NAMALWA (cell line): ENCODE data around the gene BCL2.

Experiments
- DNase-seq: peaks from one replicate; pipeline ENCODE4 v3.0.0-alpha.2; 2015; ENCODE audit warnings: low spot score

Gene BCL2

GRCh38 chr18:63326011-63326410 lies 6.4 kb upstream of the BCL2 start:
- DNase-seq: no peak

DNA sequence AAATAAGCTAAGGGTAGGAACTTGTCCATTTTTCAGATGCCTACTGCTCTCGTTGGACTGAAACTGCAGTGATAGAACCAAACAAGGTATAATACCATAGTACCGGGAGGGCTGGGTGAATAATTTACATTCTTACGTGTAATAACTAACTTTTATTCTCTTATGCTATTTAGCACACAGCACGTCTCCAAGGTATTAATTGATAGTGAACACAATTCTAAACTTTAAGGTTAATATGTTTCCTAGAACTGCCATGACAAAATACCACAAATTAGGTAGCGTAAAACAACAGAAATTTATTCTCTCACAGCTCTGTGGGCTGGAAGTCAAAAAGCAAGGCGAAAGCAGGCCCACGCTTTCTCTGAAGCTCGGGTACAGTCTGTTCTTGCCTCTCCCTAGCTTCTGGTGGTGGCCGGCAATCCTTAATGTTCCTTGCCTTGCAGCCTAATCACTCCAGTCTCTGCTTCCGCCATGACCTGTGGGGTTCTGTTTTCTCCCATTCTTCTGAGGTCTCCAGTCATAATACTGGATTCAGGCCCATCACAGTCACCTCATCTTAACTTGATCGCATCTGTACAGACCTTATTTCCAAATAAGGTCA lies 5.6 kb upstream of the BCL2 start:
- no peak for DNase-seq

DNA sequence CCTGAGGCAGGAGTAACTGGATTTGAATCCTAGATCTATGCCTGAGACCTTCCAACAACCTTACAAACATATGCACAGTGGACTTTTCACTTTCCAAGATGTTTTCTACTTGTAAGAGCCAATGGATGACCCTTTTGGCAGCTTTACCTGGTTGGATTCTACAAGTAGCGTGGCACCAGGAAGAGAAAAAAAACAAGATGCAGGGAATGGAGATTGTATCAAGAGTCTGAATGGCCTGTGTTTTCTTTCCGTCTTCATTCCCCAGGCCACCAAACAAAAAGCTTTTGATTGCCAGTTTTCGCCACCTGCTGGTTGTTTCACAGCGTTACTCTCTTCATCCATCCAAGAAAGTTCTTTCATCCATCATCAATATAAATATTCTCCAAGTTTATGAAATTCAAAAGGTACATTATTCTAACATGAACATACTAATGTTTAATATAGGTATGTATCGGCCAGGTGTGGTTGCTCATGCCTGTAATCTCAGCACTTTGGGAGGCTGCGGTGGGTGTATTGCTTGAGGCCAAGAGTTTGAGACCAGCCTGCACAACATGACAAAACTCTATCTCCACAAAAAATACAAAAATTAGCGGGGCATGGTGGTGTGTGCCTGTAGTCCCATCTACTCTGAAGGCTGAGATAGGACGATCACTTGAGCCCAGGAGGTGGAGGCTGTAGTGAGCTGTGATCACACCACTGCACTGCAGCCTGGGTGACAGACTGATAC lies 3.5 kb upstream of the BCL2 start:
- DNase-seq: peak; percentile 82

GRCh38 chr18:63322206-63322605 lies 2.6 kb upstream of the BCL2 start:
- no peak for DNase-seq

- peak; percentile 30 for DNase-seq
Observed at GRCh38 chr18:63321291-63321690, 1.7 kb upstream of the BCL2 start.

GRCh38 chr18:63320975-63321265 lies 1.4 kb upstream of the BCL2 start:
- DNase-seq: no peak

DNA sequence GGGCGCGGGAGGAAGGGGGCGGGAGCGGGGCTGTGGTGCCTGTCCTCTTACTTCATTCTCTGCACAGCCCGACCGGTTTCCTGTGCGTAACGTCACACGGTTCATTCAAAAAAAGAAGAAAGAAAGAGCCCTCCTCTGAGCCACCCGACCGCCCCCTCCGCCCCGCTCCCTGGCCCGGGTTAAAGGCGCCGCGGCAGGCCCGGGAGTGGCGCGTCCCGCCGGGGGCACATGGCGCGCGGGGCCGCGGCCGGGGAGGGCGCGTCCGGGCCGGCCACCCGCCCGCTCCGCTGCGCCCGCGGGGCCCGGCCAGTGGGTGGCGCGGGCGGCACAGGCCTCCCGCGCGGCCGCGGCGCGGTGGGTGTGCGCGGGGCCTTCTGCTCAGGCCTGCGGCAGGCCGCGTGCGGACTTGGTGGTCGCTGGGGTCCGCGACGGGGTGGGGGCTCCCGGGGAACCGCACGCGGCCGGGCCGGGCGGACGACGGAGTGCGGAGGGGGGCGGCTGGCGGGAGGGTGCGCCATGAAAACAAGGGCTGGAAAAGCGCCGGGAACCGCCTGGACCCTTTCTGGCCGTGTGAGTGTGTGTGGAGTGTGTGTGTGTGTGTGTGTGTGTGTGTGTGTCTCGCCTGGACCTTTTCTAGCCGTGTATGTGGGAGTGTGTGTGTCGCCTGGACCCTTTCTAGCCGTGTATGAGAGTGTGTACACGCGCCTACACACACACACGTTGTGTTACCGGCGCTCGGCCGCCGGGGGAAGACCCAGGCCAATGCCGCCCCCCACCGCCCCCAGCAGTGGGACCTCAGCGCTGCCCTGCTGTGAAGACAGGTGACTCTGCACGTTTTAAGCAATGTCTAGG lies 780 bp upstream of the BCL2 start:
- peak; percentile 91 for DNase-seq

DNA sequence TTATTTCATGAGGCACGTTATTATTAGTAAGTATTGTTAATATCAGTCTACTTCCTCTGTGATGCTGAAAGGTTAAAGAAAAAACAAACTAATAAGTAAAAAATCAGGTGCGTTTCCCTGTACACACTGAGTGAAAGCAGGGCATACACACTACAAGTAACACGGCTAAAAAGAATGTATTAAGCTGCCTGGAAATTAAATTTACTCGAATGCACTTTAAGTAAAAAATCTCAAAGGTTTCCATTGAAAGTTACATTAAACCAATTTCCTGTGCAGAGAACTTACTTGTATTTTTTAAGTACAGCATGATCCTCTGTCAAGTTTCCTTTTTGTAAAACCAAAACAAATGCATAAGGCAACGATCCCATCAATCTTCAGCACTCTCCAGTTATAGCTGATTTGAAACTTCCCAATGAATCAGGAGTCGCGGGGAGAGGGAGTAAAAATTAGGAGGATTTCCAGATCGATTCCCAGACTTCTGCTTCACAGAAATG lies 633 bp downstream of the BCL2 start:
- peak; percentile 44 for DNase-seq

- no peak for DNase-seq
Observed at GRCh38 chr18:63317982-63318888, 1.3 kb downstream of the BCL2 start.

GRCh38 chr18:63317556-63317946 lies 2.0 kb downstream of the BCL2 start:
- no peak for DNase-seq

- peak; percentile 17 for DNase-seq
Observed at GRCh38 chr18:63316612-63317555, 2.7 kb downstream of the BCL2 start.

DNA sequence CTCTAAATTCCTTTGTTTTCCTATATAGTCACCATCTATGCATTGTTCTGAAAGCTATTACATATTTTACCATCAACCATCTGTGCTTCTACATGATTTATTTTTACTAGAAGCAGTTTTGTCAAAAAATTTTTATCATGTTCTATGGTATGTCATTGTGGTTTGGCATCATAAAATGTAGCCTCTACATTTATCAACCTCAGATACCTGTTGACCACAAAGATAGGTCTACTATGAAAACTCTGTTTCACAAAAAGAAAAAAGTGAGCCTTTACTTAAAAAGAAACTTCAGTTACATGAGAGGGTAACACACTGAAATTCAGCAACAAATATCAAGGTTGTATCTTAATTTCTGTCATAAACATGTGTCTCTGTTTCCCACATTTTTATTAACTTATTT lies 3.7 kb downstream of the BCL2 start:
- no peak for DNase-seq

DNA sequence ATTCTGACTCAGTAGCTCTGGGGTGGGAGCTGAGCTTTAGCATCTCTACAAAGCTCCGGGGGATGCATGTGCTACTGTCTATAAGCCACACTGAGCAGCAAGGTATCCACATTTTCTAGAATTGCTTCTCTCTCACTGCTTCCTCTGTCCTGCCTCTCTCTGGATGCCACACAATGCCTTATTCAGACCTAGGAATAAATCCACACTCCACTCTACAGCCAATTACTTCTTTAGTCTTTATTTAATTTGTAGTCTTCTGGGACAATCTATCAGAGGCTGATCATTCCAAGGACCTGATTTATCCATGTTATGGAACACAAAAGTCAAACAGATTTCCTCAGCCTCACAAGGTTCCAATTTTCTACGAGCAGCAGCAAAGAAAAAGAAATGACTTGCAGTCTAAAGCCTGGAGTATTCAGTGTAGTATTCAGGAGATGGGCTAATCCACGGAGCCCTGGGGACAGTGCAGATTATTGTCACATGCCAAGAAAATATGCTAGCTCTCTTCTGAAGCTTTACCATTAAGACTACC lies 4.4 kb downstream of the BCL2 start:
- DNase-seq: no peak

DNA sequence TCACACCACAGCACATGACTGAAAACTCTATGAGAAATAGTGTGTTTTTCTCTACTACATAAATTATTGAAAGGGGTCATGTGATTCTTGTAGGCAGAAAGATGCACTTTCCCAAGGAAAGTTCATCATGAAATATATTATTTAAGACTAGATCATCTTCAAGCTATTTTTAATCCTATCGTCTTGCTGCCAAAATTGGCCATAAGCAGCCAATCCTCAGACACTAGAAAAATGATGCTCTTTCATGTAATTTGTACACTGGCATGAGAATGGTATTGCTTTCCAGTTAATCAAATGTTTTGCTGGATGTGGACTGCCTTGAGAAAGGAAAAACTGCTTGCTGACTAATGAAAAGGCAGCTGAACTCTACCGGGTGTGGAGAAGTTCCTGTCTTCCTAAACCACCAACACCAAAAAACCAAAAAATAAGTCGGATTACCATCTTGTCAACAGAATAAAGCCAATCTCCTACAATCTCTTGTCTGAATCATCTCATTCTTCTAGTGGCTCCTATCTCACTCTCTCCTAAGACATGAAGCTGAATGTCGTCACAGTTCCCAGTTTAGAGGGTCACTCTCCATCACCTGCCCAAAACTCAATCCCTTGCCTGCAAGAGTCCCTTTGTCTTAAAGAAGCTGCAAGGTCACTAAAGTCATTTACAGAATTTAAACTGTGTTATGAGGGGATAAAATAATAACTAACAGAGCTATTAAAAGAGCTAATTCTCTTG lies 5.3 kb downstream of the BCL2 start:
- DNase-seq: no peak

DNA sequence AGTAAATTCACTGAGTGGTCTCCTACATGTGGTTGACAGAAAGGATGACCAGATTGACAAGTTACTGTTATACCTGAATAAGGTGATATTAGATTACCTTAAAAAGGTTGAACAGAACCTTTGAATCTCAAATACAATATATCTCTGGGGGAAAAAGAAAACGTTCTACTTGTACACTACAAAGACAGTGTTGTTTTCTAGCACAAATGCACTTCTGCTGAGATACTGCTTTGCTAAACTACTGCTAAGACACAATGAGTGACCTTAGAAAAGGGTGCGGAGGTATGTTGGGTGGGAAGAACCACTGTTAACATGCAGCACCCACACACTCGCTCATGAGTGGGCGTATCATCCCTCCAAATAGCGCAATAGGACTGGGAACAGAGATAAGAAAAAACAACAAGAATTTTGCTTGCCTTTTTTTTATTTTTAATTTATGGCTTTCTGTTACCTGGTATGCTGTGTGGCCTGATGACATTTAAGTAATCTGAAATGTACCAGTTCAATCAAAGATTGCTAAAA lies 6.1 kb downstream of the BCL2 start:
- no peak for DNase-seq

GRCh38 chr18:63312737-63313395 lies 6.7 kb downstream of the BCL2 start:
- no peak for DNase-seq

- no peak for DNase-seq
Observed at GRCh38 chr18:63312019-63312409, 7.6 kb downstream of the BCL2 start.

- DNase-seq: no peak
Observed at GRCh38 chr18:63311118-63312018, 8.2 kb downstream of the BCL2 start.
